Panc1 (cell line): Measurements from ENCODE around the gene POLD2. TPM values are rescaled to one million over a fixed set of nuclear protein-coding genes. Genes with fewer than 3 reads are reported as not detected.

ENCODE experiments used
- ATAC-seq: fragments of 200-7000 bp; cut with Tn5 transposase; 2 replicates; pipeline ENCODE4 v1.9.1; 2020; ENCODE audit warnings: mild to moderate bottlenecking, moderate library complexity
- BruUV-seq: library from RNA; stranded (reverse); fragments of 400-500 nt; replicated peaks from 2 replicates; lab custom pipeline; 2021; lab: Mats Ljungman, UMichigan
- CTCF ChIA-PET: fragments of 300-600 bp; sonication (Branson Sonifier 250); formaldehyde crosslinking; loops from one replicate; lab custom pipeline; 2022; ENCODE audit warnings: antibody characterized with exemption; lab: Charles Lee
- POLR2A ChIA-PET: fragments of 300-600 bp; sonication (Branson Sonifier 250); formaldehyde crosslinking; loops from one replicate; lab custom pipeline; 2022; ENCODE audit warnings: antibody characterized with exemption; lab: Charles Lee
- DNase-seq: peaks from one replicate; pipeline ENCODE4 v3.0.0-alpha.2; 2010; ENCODE audit warnings: low read depth, low spot score
- H3K27ac ChIP-seq: 2 replicates; pipeline ENCODE4 v1.5.1; 2011; ENCODE audit warnings: mild to moderate bottlenecking, low read length, inconsistent platforms
- H3K27me3 ChIP-seq: fragments of 200-500 bp; sonication (Bioruptor generic); 2 replicates; pipeline ENCODE4 v1.6.0; 2014; ENCODE audit warnings: low read length, inconsistent platforms; ENCODE audit not compliant: control insufficient read depth, insufficient read depth
- H3K36me3 ChIP-seq: fragments of 200-500 bp; sonication (Bioruptor generic); 2 replicates; pipeline ENCODE4 v1.5.1; 2014; ENCODE audit warnings: inconsistent platforms, mild to moderate bottlenecking, low read length, moderate library complexity; ENCODE audit not compliant: control insufficient read depth, insufficient read depth
- H3K4me1 ChIP-seq: 2 replicates; pipeline ENCODE4 v1.5.1; 2011; ENCODE audit warnings: inconsistent platforms, mild to moderate bottlenecking, low read length, moderate library complexity; ENCODE audit not compliant: control insufficient read depth, insufficient read depth
- H3K4me3 ChIP-seq, 2 experiments: 2 replicates each; pipeline ENCODE4 v1.5.1; 2011 to 2012; ENCODE audit warnings: low read depth in 2 of 2, low read length in 2 of 2, mild to moderate bottlenecking in 2 of 2, inconsistent platforms in 1 of 2, moderate library complexity in 1 of 2
- H3K9me3 ChIP-seq: fragments of 200-500 bp; sonication (Bioruptor generic); 2 replicates; pipeline ENCODE4 v1.5.1; 2014; ENCODE audit warnings: low read depth, mild to moderate bottlenecking, inconsistent platforms, low read length, moderate library complexity; ENCODE audit not compliant: control insufficient read depth, insufficient read depth
- POLR2AphosphoS5 ChIP-seq: IDR thresholded peaks from 2 replicates; pipeline ENCODE4 v1.6.1; 2012; ENCODE audit warnings: mild to moderate bottlenecking, low read depth, low read length, moderate library complexity
- REST ChIP-seq, 2 experiments: IDR thresholded peaks; 2 replicates each; pipeline ENCODE4 v1.6.1; 2011 to 2012; ENCODE audit warnings: low read depth in 2 of 2, control low read depth in 1 of 2, low read length in 1 of 2, mild to moderate bottlenecking in 1 of 2, moderate library complexity in 1 of 2; ENCODE audit not compliant: insufficient read depth in 1 of 2
- SIN3A ChIP-seq: IDR thresholded peaks from 2 replicates; pipeline ENCODE4 v1.6.1; 2012; ENCODE audit warnings: low read depth, mild to moderate bottlenecking, low read length, moderate library complexity, borderline replicate concordance; ENCODE audit not compliant: insufficient read depth
- TCF7L2 ChIP-seq: IDR thresholded peaks from 2 replicates; pipeline ENCODE4 v1.6.1; 2011; ENCODE audit warnings: mild to moderate bottlenecking, low read depth, low read length, inconsistent platforms
- in situ Hi-C: cut with HindIII; loops from 2 replicates; pipeline ENCODE4 v1.10.0; 2016; ENCODE audit warnings: low sequenced_read_pairs, low pct_unique_long_range_greater_than_20kb
- intact Hi-C: fragments of 100-400 bp; cut with micrococcal nuclease; formaldehyde crosslinking; loops from one replicate; pipeline ENCODE4 v1.10.0; 2022; ENCODE audit not compliant: unreplicated experiment
- total RNA-seq: library from RNA; stranded (reverse); gene quantifications from one replicate; pipeline ENCODE4 v1.2.1, GENCODE V29; 2021; ENCODE audit not compliant: unreplicated experiment
- TF ChIP-seq, protein P1 (sequence below): fragments of 450-650 bp; IDR thresholded peaks from 2 replicates; pipeline ENCODE4 v1.5.1; 2017; ENCODE audit warnings: mild to moderate bottlenecking

The POLD2 gene
- total RNA-seq, 1 experiment from 2014 or later = 195 TPM

GRCh38 chr7:44114586-44115310 lies 8.6 kb downstream of the POLD2 start:
- in situ Hi-C loops (no loop called here), intact Hi-C loops (no loop called here)
- no peak for DNase-seq
- Histone ChIP-seq H3K27ac (no peak overlapping the region), H3K4me3 (no peak overlapping the region), H3K4me1 (no peaks in the 10 kb centered on the region; the same call in 1 of the 2 replicates), H3K9me3 (no peaks in the 10 kb centered on the region), H3K36me3 (peaks cover 5% of the 10 kb centered on the region), H3K27me3 (no peaks in the 10 kb centered on the region)
- POLR2A ChIA-PET = no interaction called here
- CTCF ChIA-PET = no interaction called here
- BruUV-seq = no TSS peak
- no peak for ATAC-seq
- TF ChIP-seq, protein P1, sequence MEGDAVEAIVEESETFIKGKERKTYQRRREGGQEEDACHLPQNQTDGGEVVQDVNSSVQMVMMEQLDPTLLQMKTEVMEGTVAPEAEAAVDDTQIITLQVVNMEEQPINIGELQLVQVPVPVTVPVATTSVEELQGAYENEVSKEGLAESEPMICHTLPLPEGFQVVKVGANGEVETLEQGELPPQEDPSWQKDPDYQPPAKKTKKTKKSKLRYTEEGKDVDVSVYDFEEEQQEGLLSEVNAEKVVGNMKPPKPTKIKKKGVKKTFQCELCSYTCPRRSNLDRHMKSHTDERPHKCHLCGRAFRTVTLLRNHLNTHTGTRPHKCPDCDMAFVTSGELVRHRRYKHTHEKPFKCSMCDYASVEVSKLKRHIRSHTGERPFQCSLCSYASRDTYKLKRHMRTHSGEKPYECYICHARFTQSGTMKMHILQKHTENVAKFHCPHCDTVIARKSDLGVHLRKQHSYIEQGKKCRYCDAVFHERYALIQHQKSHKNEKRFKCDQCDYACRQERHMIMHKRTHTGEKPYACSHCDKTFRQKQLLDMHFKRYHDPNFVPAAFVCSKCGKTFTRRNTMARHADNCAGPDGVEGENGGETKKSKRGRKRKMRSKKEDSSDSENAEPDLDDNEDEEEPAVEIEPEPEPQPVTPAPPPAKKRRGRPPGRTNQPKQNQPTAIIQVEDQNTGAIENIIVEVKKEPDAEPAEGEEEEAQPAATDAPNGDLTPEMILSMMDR = no peak
- TF ChIP-seq REST (IDR thresholded peaks at IDR 0.05; ENCODE audit: insufficient read depth in 1 of 2, low read depth in 2 of 2, low read length in 1 of 2) (no peak), POLR2AphosphoS5 (no peak)

DNA sequence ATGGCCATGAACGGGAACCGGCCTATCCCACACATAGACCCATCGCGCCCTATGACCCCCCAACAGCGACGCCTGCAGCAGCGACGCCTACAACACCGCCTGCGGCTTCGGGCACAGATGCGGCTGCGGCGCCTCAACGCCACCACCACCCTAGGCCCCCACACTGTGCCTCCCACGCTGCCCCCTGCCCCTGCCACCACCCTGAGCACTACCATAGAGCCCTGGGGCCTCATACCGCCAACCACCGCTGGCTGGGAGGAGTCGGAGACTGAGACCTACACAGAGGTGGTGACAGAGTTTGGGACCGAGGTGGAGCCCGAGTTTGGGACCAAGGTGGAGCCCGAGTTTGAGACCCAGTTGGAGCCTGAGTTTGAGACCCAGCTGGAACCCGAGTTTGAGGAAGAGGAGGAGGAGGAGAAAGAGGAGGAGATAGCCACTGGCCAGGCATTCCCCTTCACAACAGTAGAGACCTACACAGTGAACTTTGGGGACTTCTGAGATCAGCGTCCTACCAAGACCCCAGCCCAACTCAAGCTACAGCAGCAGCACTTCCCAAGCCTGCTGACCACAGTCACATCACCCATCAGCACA lies 9.5 kb downstream of the POLD2 start:
- H3K36me3 ChIP-seq = peaks cover 5% of the 10 kb centered on the region
- CTCF ChIA-PET = interaction anchor here (0.5 kb wide), 1 partner anchor 12 kb away, joined by 3 read pairs; no protein-coding TSS in a partner anchor

More for the DNA sequence above, 9.5 kb downstream of the POLD2 start:
- Histone ChIP-seq H3K9me3 (no peaks in the 10 kb centered on the region), H3K4me3 (no peak overlapping the region), H3K4me1 (no peaks in the 10 kb centered on the region; the same call in 1 of the 2 replicates), H3K27me3 (no peaks in the 10 kb centered on the region), H3K27ac (no peak overlapping the region)
- in situ Hi-C loops = no loop called here
- no TSS peak for BruUV-seq
- POLR2A ChIA-PET = no interaction called here
- ATAC-seq (no peak), DNase-seq (no peak)
- intact Hi-C loops = no loop called here
- TF ChIP-seq SIN3A = no peak
- TF ChIP-seq, protein P1 = no peak
- no peak; the same call in 1 of the 2 replicates for TF ChIP-seq POLR2AphosphoS5
- no peak for TF ChIP-seq TCF7L2
- TF ChIP-seq REST (IDR thresholded peaks at IDR 0.05; ENCODE audit: insufficient read depth in 1 of 2, low read depth in 2 of 2, low read length in 1 of 2) = no peak
